Posterior vena cava (tissue), 2 donors: Measurements from ENCODE around the gene HGD. TPM values are rescaled to one million over a fixed set of nuclear protein-coding genes. Genes with fewer than 3 reads are reported as not detected.
A peak's percentile ranks its signal among the peaks of the same experiment; 100 is the strongest.
"Not testable (repeated sequence)": the region's sequence is repeated elsewhere in the genome, so short reads cannot be mapped to it uniquely, and the experiment has no call there.

Experiments used
- DNase-seq: peaks from one replicate; pipeline ENCODE4 v3.0.0-alpha.2; 2020; ENCODE audit warnings: low spot score
- intact Hi-C, 2 donors: fragments of 100-400 bp; cut with DNase I; formaldehyde crosslinking; loops; one replicate each; pipeline versions ENCODE4 v1.14.1 to v1.14.2; 2022 to 2023
- total RNA-seq, 2 donors: library from RNA; stranded (reverse); fragmentation: NEBNext Ultra II Directional; extraction: Animal tissue kit (Norgen Biotek cat#: 25700); gene quantifications; one replicate each; pipeline ENCODE4 v1.2.1, GENCODE V29; 2021
- donor health status: DM: yes; HTN: yes; CAD: no.
- donor health status: DM: yes; HTN: yes; CAD: no.

The HGD gene
- total RNA-seq, 2 donors from 2014 or later = 0.48 to 0.83 TPM

- intact Hi-C loops = no loop called here
- DNase-seq = no peak
Measured at GRCh38 chr3:120645083-120645845, 36.8 kb downstream of the HGD start.

- DNase-seq = no peak
- intact Hi-C loops = no loop called here
Measured at GRCh38 chr3:120642368-120642948, 39.6 kb downstream of the HGD start.

- no peak for DNase-seq
- intact Hi-C loops = no loop called here
Measured at GRCh38 chr3:120641696-120642246, 40.3 kb downstream of the HGD start.

GRCh38 chr3:120640231-120640630, 41.8 kb downstream of the HGD start:
- no peak for DNase-seq
- intact Hi-C loops = no loop called here

- intact Hi-C loops, DNase-seq: not testable (repeated sequence)
Measured at GRCh38 chr3:120638820-120639219, 43.2 kb downstream of the HGD start.

GRCh38 chr3:120637851-120638559, 44.0 kb downstream of the HGD start:
- no peak for DNase-seq
- intact Hi-C loops = no loop called here

- intact Hi-C loops = no loop called here
- DNase-seq = no peak
Measured at GRCh38 chr3:120636795-120637401, 45.1 kb downstream of the HGD start.

- intact Hi-C loops = no loop called here
Measured at GRCh38 chr3:120634539-120634938, 47.5 kb downstream of the HGD start.

GRCh38 chr3:120625159-120625586, 56.9 kb downstream of the HGD start:
- no peak for DNase-seq
- intact Hi-C loops = no loop called here

More at GRCh38 chr3:120634539-120634938, 47.5 kb downstream of the HGD start:
- DNase-seq = no peak

GRCh38 chr3:120623727-120624093, 58.3 kb downstream of the HGD start:
- DNase-seq = no peak
- intact Hi-C loops = no loop called here

- DNase-seq = no peak
- intact Hi-C loops = no loop called here
Measured at GRCh38 chr3:120622870-120623726, 58.9 kb downstream of the HGD start.

- DNase-seq = no peak
- intact Hi-C loops = no loop called here
Measured at GRCh38 chr3:120622457-120622856, 59.6 kb downstream of the HGD start.

GRCh38 chr3:120616745-120617144, 65.3 kb downstream of the HGD start:
- intact Hi-C loops, DNase-seq: not testable (repeated sequence)

GRCh38 chr3:120615847-120616609, 66.0 kb downstream of the HGD start:
- peak; percentile 87 for DNase-seq

GRCh38 chr3:120614765-120615164, 67.3 kb downstream of the HGD start:
- intact Hi-C loops = no loop called here
- DNase-seq = no peak

More at GRCh38 chr3:120615847-120616609, 66.0 kb downstream of the HGD start:
- intact Hi-C loops = no loop called here

- no peak for DNase-seq
- intact Hi-C loops = no loop called here
Measured at GRCh38 chr3:120608506-120608905, 73.5 kb downstream of the HGD start.

- DNase-seq = no peak
- intact Hi-C loops = no loop called here
Measured at GRCh38 chr3:120604784-120605183, 77.3 kb downstream of the HGD start.

- no peak for DNase-seq
- intact Hi-C loops = no loop called here
Measured at GRCh38 chr3:120604382-120604781, 77.7 kb downstream of the HGD start.
